Stimulated activated CD4-positive, alpha-beta T cell treated with anti-CD3 and anti-CD28 coated beads, Interleukin-4, amount 100 ng/mL, for 4 hours (primary cell): Measurements from ENCODE around the gene BDKRB2.

Experiments
- DNase-seq, 2 experiments: peaks; one replicate each; pipeline ENCODE4 v3.0.0-alpha.2; 2020

The BDKRB2 gene

GRCh38 chr14:96274122-96274521 is 69.5 kb downstream of the BDKRB2 start:
- no peak for DNase-seq

GRCh38 chr14:96274543-96274942 is 69.9 kb downstream of the BDKRB2 start:
- no peak for DNase-seq

DNA sequence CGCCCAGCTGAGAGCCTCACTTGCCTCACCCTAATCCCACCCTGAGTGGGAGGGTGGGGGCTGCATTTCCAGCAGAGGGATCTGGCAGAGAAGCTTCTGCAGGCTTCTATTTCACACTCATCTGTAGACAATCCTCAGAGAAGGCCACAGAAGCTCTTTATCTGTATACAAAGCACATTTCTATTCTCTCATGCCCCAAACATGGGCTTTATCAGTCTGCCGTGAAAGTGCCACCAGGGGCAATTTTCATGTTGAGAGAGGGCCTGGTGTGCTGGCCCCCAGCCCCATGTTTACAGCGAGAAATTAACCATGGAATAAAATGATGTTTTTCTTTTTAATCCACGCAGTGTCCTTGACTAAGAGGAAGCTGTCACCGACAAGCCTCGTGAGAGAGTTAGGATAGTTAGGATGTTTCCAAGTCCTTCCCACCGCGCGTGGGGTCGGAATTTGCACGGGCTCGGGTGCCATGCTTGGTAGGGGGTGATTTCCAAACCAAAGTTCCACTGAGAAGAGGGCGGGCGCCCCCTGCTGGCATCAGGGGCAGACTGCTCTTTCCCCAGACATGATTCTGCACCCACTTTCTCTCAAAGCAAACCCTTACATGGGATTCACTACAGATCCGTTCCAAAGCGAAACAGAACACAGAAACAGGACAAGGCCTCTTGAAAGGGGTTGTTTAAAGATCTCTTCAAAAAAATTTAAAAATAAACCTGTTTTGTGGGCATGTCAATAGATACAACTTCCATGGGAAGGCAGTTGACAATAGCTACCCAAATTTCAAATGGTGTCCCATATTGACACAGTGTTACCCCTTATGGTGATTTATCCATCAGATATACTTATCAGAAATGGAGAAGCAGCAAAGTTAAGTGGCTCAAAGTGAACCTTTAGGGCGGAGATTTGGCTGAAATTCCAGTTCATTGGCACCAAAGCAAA is 70.8 kb downstream of the BDKRB2 start:
- peak; percentile 50 to 72 for DNase-seq

DNA sequence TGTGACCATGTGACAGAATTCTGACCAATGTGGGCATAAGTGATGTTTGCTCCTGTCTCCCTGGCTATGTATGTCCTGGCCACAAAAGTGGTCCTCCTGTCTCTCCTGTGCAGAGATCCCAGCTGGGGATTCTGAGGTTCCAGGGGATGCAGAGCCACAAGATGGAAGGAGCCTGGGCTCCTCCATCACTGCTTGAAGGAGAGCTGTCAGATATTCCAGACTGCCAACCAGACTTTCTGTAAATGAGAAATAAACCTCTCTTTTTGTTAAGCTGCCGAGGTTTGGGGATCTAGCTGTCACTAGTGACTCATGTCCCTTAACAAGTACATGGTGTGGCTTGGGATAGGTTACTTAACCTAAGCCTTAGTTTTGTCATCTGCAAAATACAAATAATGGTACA is 73.3 kb downstream of the BDKRB2 start:
- DNase-seq = no peak

DNA sequence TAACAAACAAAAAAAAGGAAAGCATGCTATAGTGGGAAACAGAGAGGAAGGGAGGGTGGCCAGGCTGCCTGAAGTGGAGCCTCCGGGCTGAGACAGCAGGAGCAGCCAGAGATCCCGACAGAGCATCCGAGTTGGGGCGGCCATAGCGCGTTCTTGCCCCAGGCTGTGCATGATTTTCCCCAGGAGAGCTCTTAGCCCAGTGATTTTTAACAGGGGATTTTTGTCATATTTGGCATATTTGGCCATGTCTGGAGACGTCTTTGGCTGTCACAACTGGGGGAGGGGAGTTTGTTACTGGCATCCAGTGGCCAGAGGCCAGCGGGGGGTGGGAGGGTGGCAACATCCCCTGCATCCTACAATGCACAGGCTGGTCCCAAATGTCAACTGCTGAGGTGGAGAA is 74.9 kb downstream of the BDKRB2 start:
- DNase-seq = no peak

- no peak for DNase-seq
Measured at GRCh38 chr14:96280104-96280503, 75.5 kb downstream of the BDKRB2 start.

- DNase-seq = no peak
Measured at GRCh38 chr14:96281486-96281885, 76.8 kb downstream of the BDKRB2 start.

GRCh38 chr14:96284008-96284407 is 79.4 kb downstream of the BDKRB2 start:
- no peak for DNase-seq

GRCh38 chr14:96284430-96284829 is 79.8 kb downstream of the BDKRB2 start:
- DNase-seq = no peak

DNA sequence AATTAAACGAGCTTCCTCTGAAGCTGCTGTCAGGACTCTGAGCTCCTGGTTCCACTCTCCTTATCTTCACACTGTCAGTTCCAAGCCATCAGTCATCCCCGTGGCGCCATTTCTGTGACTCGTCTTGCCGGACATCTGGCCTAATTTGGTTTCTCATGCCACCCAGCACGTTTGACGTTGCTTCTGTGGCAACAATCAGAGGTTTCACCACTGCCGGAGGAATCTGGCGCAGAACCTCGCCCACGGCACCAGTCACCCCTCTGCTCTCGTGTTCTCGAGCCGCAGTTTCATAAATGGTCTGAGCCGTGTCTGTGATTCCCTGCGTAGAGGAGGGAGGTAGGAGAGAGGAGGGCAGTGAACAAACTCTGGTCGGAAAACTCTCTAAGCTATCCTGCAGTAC is 81.0 kb downstream of the BDKRB2 start:
- DNase-seq = no peak

DNA sequence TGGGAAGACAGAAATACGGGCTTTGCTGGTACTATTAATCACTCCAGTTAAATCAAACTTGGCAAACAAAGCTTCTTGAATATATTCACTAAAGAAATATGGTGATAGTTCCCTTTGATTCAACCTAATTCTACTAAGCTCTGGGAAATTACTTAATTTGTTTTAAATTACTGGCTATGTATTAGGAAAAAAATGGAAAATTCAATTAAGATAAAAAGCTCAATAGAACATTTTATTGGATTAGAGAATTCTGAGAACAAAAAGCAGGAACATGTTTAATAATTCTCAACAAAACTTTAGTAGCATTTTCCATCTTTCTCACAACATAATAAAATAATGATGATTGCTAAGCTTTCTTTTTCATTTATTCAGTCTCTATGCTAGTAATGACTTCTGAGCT is 81.6 kb downstream of the BDKRB2 start:
- no peak for DNase-seq

GRCh38 chr14:96287856-96288255 is 83.2 kb downstream of the BDKRB2 start:
- DNase-seq = no peak
